NCI-H1105 (cell line): ENCODE data around the gene INAVA.

Source experiments
- DNase-seq: peaks from one replicate; lab custom pipeline; 2025; lab: John Stamatoyannopoulos, UW

INAVA gene, protein sequence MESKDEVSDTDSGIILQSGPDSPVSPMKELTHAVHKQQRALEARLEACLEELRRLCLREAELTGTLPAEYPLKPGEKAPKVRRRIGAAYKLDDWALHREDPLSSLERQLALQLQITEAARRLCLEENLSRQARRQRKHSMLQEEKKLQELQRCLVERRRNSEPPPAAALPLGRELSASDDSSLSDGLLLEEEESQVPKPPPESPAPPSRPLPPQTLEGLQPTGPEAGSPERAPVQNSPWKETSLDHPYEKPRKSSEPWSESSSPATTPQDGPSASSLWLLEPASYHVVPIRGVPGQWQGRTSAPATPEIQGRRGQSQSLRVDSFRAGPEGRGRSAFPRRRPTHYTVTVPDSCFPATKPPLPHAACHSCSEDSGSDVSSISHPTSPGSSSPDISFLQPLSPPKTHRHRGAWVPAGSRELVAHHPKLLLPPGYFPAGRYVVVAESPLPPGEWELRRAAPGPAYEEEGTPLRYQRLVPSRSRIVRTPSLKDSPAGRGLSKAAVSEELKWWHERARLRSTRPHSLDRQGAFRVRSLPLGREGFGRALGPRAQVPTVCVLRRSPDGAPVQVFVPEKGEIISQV

DNA sequence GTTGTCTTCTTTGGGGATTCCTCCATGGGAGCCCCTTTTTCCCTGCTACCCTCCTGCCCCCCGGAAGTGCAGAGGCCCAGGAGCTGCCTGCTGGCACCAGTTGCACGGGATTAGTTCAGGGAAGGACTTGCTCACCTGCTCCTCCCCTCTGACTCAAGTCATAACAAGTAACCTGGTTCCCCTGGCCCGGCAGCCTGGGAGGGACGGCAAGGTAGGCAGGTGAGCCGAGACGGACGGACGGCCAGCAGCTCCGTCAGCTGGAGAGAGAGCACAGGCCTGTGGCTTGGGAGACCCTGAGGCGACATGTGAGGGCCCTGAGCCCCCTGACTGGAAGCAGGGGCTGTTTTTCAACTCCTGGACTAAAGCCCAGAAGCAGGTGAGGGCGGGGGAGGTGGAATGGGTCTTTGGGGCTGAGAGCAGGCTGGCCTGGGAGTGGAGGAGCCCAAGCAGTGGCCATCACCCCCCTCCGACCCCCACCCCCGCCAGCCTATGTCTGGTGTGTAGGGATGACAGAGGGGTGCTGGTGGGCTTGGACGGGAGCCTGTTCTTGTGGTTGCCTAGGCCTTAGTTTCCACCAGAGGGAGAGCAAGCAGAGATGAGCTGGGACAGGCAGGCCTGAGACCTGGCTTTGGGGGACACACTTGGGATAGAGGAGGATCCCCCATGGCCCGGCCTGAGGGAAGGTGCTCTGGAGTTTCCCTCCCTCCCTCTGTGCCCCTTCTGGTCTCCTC is at the start of gene INAVA:
TSS of gene INAVA (plus strand) at position 189 of the 731 bp plus-strand sequence. CDS start 3,501 bp downstream, outside the sequence.
- peak; percentile 18 for DNase-seq

DNA sequence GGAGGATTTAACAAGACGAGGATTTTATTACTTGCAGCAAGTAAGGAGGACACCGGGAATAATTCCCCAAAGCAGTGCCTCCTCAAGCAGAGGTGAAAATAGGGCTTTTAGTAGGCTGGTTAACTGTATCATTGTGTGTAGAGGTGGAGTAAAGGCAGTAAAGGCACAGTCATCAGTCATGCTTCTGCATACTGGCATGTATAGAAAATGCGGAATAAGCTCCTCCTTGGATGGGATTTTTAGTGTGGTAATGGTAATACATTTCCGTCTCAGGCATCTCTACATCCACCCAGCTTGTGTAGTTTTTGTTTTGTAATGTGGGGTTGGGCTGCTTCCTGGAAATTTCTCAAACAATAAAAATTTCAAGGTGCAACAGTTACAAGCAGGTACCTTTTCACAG is 49.3 kb upstream of the INAVA start:
- DNase-seq = no peak

DNA sequence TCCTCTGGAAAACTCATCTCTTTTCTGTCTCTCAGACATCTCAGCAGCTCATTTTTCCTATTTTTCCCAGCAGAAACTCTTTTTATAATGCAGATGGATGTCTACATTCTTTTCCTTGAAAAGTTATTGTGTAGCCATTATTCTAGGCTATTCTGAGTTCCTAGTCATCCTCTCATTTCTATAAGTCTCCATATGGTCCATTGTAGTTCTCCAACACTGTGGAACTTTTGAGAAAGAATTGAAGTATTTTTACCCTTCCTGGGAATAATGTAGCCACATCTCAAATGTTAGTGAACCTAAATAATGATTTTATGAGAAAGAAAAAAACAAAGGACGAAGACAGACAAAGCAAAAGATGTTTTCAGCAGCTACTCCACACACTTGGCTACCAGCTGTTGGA is 48.3 kb upstream of the INAVA start:
- no peak for DNase-seq

DNA sequence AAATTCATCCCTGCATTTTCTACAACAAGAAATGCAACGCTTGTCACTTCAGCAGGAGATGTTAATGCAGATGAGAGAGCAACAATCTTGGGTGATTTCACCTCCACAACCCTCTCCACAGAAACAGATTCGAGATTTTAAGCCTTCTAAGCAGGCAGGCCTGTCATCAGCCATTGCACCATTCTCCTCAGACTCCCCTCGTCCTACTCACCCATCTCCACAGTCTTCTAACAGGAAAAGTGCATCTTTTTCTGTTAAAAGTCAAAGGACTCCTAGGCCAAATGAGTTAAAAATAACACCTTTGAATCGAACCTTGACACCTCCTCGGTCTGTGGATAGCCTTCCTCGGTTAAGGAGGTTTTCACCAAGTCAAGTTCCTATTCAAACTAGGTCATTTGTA is 45.3 kb upstream of the INAVA start:
- DNase-seq = no peak

DNA sequence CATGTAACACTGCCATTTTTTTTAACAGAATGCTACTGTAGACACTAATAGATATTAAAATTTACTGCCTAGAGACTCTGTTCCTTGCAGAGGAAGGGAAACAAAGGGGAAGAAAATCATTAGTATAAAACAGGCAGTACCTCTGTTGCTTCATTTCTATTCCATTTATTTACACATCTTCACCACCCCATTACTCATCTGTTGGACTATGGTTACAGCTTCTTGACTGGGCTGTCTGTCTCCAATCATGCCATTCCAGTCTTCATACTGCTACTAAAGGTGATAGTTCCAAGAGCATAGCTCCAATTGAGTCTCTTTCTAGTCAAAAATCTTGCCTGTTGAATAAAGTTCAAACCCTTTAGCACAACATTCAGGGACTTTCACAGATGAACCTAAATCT is 44.1 kb upstream of the INAVA start:
- DNase-seq = no peak

DNA sequence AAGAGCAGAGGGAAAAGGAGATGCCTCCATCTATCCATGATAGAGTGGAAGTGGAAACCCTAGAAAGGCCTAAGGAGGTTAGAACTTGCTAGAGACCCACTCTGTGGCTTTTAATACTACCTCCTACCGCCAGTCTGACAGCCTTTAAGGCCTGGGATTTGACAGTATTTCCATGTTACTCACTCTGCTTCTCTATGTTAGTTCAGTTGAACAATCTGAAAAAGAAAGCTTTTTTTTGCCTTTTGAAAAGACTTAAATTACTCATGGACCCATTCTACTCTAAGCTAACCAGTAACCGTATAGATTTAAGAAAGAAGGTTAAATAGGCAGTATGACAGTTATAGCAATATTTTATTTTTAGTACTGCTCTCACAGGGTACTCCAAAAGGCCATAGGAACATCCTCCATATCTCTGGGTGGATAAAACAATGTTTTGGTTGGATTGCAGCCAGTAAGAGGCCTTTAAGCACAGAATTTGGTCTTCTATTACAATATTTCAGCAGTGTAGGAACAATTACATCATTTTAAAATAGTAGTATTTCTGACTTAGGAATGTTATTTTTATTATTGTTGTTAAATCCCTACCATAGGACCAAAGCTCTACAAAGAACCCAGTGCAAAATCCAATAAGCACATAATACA is 37.9 kb upstream of the INAVA start:
- DNase-seq = no peak

DNA sequence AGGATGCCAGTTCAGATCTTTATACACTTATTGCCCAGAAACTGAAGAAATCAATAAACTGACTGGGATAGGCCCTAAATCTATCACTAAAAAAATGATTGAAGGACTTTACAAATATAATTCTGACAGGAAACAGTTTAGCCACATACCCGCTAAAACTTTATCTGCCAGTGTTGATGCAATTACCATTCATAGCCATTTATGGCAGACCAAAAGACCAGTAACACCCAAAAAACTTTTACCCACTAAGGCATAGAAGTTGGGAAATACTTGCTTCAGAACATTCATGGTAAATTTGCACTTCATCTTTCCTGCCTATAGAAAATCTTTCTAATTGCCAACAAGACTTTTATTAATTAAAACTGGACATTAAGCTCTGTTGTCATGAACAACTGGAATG is 36.9 kb upstream of the INAVA start:
- DNase-seq = no peak

DNA sequence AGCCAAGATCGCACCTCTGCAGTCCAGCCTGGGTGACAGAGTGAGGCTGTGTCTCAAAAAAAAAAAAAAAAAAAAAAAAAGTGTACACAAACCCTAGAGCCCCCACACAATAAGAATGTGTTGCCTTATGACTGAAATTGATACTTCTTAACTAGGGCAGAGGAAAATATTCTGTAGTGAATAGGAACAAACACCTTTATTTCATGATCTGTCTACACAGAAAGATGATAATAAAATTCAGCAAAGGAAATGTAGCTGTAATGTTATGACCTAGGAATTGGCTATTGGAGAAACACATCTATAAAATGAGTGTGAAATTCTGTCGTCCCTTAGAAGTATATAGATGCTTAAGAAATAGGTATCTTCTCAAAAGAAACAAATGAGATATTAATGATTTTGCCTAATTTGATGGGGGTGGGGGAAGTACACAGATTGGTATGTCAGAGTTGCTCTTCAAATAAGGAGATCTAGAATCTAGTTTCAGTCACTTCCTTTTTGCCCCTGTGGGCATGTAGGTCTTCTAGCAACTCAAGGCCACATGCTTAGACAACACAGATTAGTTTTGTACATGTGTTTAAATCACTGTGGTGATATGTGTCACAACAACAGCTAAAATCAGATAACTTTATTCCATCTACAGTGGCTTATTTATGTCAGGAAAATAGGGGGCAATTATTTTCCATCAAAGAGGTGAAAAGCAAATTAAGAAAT is 32.6 kb upstream of the INAVA start:
- no peak for DNase-seq

DNA sequence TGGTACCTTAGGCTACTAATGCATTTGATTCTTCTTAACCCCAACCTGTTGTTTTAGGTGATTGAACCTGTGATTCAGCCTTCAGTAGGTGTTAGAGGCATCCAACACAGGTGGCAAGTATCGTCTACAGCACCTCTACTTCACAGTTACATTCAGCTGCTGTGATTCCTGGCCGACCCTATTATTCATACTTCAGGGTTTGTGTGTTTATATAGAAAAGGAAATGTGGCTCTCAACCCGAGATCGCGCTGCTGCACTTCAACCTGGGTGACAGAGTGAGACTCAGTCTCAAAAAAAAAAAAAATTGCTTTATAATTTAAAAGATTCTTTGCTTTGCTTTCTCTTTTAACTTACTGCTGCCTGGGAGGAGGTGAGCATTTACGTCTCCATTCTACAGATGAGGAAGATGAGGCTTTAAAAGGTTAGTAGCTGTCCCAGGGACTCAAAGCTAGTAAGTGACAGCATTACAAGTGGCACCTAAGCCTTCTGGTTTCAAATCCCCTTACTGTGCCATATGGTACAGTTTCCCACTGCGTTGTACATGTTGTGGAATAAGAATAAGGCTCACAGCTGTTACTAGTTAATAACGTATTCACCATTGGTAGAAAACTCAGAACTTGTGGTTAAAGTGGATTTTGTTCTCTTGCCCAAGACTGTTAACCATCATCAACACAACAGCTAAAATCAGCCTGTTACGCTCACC is 31.8 kb upstream of the INAVA start:
- no peak for DNase-seq

DNA sequence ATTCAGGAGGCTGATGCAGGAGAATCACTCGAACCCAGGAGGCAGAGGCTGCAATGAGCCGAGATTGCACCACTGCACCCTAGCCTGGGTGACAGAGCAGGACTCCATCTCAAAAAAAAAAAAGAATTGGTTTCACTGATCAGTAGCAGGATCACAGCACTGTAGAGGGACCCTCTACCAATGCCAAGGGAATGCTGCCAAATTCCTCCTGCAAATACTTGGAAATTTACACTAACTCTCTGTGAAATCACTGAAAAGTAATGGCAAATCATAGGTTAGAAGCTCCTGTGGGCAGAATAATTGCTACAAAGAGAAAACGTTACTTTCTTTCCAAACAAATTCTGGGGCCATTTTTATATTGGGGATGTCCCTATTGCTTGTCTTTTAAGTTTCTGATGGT is 28.6 kb upstream of the INAVA start:
- DNase-seq = no peak

DNA sequence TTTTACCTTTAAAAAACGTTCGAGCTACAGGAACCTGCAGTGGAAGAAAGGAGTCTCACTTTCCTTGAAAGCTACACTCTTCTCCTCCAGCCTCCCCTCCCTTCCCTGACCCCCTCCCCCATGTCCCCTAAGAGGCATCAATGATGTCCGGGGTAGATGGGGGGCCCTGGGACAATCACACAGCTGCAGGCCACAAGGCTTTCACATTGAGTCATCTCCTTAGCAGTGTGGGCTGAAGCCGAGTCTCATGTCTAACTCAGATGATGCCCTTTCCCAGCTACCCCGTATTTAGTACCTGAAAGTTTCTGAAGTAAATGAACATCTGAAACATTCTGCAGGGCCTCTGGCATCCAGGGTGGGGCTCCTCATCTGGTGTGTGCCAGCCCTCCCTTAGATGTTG is 28.2 kb upstream of the INAVA start:
- DNase-seq = no peak

DNA sequence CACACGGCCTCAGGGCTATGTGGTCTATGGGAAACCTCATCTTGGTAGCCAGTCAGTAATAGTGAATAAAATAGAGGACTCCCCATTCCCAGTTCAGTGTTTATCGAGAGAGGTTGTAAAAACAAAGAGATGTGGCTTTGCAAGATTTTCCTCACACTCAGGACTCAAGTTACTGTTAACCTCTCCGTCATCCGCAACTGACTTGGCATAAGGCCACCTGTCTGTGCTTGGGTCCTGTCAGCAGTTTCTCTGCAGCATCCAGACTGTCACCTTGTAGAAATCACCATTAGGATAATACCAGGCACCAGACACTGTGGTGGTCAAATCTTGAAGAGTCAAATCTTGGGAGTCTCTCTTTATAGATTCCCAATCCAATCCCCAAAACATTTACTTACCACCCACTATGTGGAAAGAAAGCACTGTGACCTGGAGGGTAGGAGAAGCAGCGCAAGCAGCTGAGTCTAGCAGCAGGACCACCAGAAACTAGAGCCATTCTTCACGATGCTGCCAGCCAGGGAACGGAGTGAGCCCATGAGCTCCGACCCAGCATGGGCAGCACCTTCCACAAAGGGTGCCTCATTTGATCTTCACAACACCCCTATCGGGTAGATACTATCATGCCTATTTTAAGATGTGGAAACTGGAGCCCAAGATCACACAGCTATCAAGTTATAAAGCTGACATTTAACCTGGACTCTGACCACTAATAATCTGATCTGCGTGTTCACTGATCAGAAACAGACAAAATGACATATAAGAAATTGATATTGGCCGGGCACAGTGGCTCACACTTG is 27.5 kb upstream of the INAVA start:
- no peak for DNase-seq

DNA sequence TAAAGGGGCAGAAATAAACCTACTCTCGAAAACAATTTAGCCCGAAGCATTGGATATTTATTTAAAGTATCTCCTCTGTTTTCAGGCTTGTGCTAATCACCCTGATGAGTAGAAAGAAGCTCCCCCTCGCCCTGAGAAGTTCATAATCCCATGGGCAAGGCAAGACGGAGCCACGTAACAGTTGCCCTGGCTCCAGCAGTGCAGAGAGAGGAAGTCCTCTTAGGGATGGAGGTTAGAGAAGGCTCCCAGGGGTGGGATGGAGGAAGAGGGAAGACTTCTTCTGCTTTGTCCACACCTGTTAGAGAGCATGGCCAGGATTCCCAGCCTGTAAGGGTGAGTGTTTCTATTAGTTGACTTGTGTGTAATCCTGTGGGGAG is 25.3 kb upstream of the INAVA start:
- DNase-seq = no peak

DNA sequence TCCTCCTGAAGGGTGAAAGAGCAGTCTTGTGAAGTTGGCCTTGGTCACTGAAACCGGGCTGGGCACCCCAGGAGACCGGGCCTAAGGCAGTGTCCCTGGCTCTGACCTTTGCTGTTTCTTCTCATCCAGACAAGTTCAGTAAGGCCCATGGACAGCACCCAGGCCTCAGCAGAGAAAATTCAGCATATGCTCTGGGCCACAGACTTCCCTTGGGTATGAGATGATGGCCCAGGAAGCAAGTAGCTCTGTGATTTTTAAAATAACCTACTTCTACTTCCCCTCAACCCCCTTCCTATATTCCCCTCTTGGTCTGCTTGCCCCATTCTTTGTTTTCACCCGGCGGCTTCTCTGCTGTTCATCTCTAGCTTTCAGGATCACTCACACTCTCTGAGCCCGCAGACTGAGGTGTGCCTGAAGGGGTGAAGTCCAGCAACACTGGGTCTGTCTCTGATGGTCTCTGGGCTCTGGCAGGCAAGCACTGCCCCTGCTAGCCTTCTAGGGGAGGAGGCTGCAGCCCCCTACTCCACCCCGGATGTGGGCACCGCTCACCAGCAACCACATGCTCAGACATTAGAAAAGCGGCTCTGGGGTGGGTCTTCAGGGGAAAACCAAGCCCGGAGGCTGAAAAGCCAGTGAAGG is 24.8 kb upstream of the INAVA start:
- DNase-seq = no peak

DNA sequence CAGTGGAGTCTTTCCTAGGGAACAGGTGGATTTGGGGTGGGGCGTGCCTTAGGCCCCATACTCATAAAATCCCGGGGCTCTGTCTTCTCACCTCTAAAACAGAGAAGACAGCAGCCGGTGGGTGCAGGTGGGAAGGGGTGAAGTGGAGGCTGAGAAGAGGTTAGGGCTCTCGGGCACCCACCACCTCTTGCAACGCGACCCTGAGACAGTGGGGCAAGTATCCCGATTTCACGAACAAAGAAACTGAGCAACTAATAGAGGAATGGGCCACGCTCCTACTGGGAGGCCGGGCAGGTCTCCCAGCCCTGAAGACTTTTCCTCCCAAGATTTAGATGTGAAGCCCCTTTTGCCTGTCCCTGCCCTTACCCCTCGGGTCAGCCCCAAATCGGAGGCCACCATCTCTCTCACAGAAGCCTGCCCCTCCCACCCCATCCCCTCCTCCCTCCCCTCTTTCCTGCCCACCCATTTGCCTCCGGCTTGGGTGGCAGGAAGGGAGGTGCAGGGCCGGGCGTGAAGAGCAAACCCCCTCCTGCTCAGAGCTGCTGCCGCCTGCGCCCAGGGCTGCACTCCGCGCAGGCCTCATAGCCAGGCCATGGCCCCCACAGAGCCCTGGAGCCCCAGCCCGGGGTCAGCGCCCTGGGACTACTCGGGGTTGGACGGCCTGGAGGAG is 22.1 kb upstream of the INAVA start, which contains the start of gene GPR25:
TSS of gene GPR25 (plus strand) at position 536 of the 670 bp plus-strand sequence. CDS start at position 593, 57 bp downstream.
- DNase-seq = no peak

DNA sequence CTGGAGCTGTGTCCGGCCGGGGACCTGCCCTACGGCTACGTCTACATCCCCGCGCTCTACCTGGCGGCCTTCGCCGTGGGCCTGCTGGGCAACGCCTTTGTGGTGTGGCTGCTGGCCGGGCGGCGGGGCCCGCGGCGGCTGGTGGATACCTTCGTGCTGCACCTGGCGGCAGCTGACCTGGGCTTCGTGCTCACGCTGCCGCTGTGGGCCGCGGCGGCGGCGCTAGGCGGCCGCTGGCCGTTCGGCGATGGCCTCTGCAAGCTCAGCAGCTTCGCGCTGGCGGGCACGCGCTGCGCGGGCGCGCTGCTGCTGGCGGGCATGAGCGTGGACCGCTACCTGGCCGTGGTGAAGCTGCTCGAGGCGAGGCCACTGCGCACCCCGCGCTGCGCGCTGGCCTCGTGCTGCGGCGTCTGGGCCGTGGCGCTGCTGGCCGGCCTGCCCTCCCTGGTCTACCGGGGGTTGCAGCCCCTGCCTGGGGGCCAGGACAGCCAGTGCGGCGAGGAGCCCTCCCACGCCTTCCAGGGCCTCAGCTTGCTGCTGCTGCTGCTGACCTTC is 21.5 kb upstream of the INAVA start:
- DNase-seq = no peak

DNA sequence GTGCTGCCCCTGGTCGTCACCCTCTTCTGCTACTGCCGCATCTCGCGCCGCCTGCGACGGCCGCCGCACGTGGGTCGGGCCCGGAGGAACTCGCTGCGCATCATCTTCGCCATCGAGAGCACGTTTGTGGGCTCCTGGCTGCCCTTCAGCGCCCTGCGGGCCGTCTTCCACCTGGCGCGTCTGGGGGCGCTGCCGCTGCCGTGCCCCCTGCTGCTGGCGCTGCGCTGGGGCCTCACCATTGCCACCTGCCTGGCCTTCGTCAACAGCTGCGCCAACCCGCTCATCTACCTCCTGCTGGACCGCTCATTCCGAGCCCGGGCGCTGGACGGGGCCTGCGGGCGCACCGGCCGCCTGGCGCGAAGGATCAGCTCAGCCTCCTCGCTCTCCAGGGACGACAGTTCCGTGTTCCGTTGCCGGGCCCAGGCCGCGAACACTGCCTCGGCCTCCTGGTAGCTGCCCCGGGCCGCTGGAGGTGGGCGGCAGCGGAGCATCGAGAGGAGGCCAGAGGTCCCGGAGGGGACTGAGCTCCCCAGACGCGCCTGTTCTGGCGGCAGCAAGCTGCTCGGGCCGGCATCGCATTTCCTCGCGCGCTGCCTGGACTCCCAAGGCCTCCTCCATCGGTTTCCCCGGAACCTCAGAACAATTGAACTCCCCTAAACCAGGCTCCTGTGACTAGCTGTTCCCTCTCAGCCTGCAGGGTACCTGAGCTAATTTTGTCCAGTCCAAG is 20.9 kb upstream of the INAVA start:
- DNase-seq = no peak

DNA sequence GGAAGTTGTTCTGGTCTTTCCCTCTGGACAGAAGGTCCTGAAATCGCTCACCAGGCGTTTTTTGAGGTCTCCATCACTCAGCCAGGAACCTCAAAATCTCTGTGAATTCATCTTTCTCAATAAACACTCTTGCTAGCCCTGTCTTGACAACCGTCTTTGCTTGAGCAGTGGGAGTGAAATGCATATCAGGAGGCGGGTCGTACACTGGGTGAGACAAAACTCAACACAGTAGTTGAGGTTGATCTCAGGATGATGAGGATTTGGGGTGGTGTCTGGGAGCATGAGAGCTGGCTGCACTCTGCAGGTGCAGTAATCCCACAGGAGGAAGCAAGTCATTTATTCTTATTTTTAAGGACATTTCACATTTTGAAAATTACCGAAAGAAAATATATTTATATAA is 20.0 kb upstream of the INAVA start:
- DNase-seq = no peak
